Activated naive CD4-positive, alpha-beta T cell treated with anti-CD3 and anti-CD28 coated beads, Interleukin-2, amount 10 ng/mL, durations not matched to agents 7 days and 5 days (primary cell): ENCODE data around the gene CIROP.
A peak's percentile ranks its signal among the peaks of the same experiment; 100 is the strongest.

Source experiments
- CTCF ChIA-PET: fragments of 350-600 bp; sonication (Branson Sonifier 250); formaldehyde crosslinking; loops from one replicate; lab custom pipeline; 2021; ENCODE audit warnings: antibody characterized with exemption; lab: Charles Lee
- DNase-seq: peaks from one replicate; pipeline ENCODE4 v3.0.0-alpha.2; 2020
- H3K27ac Mint-ChIP-seq: one replicate; pipeline ENCODE4 v1.8.0; 2021; ENCODE audit warnings: mild to moderate bottlenecking, moderate library complexity, mixed read lengths
- H3K27me3 Mint-ChIP-seq: one replicate; pipeline ENCODE4 v1.8.0; 2021; ENCODE audit warnings: mild to moderate bottlenecking, mixed read lengths
- H3K36me3 Mint-ChIP-seq: one replicate; pipeline ENCODE4 v1.8.0; 2021; ENCODE audit warnings: mixed read lengths
- H3K4me1 Mint-ChIP-seq: one replicate; pipeline ENCODE4 v1.8.0; 2021; ENCODE audit warnings: mixed read lengths
- H3K4me3 Mint-ChIP-seq: one replicate; pipeline ENCODE4 v1.8.0; 2021; ENCODE audit warnings: mild to moderate bottlenecking, moderate library complexity, mixed read lengths
- H3K9me3 Mint-ChIP-seq: one replicate; pipeline ENCODE4 v1.8.0; 2021; ENCODE audit warnings: mixed read lengths

Gene CIROP

GRCh38 chr14:23086565-23086964, 18.2 kb downstream of the CIROP start:
- CTCF ChIA-PET: interaction anchor here (0.8 to 1.0 kb wide), 2 partner anchors 8 to 34 kb away, joined by 3 read pairs; no protein-coding TSS in a partner anchor
- H3K9me3 Mint-ChIP-seq: no peaks in the 10 kb centered on the region
- H3K4me3 Mint-ChIP-seq: no peak overlapping the region
- DNase-seq: no peak
- peaks cover 48% of the 10 kb centered on the region for H3K36me3 Mint-ChIP-seq
- no peaks in the 10 kb centered on the region for H3K27me3 Mint-ChIP-seq
- H3K27ac Mint-ChIP-seq: no peak overlapping the region
- H3K4me1 Mint-ChIP-seq: peaks cover 4% of the 10 kb centered on the region

- peaks cover 55% of the 10 kb centered on the region for H3K36me3 Mint-ChIP-seq
Observed at GRCh38 chr14:23085458-23085857, 19.3 kb downstream of the CIROP start.

GRCh38 chr14:23080474-23080873, 24.3 kb downstream of the CIROP start:
- no peaks in the 10 kb centered on the region for H3K9me3 Mint-ChIP-seq
- no peak overlapping the region for H3K4me3 Mint-ChIP-seq
- peaks cover 61% of the 10 kb centered on the region for H3K36me3 Mint-ChIP-seq
- CTCF ChIA-PET: interaction anchor here (0.8 to 1.7 kb wide), 3 partner anchors 9 to 15 kb away, joined by 3 to 4 read pairs (median 3); partner anchors contain the start of genes ACIN1 and C14orf119
- no peaks in the 10 kb centered on the region for H3K27me3 Mint-ChIP-seq
- DNase-seq: no peak
- peak overlapping the region; percentile 16 for H3K27ac Mint-ChIP-seq
- H3K4me1 Mint-ChIP-seq: no peaks in the 10 kb centered on the region

More at GRCh38 chr14:23085458-23085857, 19.3 kb downstream of the CIROP start:
- Mint-ChIP-seq H3K27me3 (no peaks in the 10 kb centered on the region), H3K27ac (no peak overlapping the region), H3K4me3 (no peak overlapping the region), H3K9me3 (no peaks in the 10 kb centered on the region), H3K4me1 (peaks cover 4% of the 10 kb centered on the region)
- no peak for DNase-seq
- CTCF ChIA-PET: interaction anchor here (0.8 to 1.4 kb wide), 4 partner anchors 9 to 35 kb away, joined by 3 to 5 read pairs (median 4); no protein-coding TSS in a partner anchor

- CTCF ChIA-PET: interaction anchor here (0.6 to 1.7 kb wide), 2 partner anchors 8 to 111 kb away, joined by 3 to 4 read pairs; no protein-coding TSS in a partner anchor
- no peak overlapping the region for H3K27ac Mint-ChIP-seq
- H3K36me3 Mint-ChIP-seq: peaks cover 62% of the 10 kb centered on the region
- no peaks in the 10 kb centered on the region for H3K4me1 Mint-ChIP-seq
- H3K4me3 Mint-ChIP-seq: no peak overlapping the region
- H3K27me3 Mint-ChIP-seq: no peaks in the 10 kb centered on the region
- H3K9me3 Mint-ChIP-seq: no peaks in the 10 kb centered on the region
- no peak for DNase-seq
Observed at GRCh38 chr14:23079716-23080115, 25.1 kb downstream of the CIROP start.

DNA sequence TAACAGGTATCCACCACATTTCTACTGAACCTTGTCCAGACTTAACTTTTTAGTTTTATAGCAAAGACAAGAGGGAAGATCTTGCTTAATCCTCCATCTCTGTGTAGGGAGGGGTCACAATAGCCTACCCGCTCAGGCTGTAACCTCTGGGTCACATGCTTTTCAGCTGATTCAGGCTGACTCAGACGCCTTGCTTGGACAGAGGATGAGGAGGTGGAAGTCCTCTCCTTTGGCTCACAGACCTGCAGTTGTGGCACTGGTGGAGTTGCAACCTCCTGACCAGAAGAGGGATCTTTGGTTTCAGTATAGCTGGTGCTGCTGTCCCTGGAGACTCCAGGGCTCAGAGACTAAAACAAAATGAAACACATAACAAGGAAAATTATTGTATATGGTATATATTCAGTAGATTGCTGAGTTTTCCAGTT, 26.1 kb downstream of the CIROP start:
- Mint-ChIP-seq H3K4me1 (no peaks in the 10 kb centered on the region), H3K36me3 (peaks cover 67% of the 10 kb centered on the region), H3K4me3 (no peak overlapping the region), H3K27ac (no peak overlapping the region), H3K27me3 (no peaks in the 10 kb centered on the region), H3K9me3 (no peaks in the 10 kb centered on the region)
- DNase-seq: no peak
- CTCF ChIA-PET: interaction anchor here (2.4 to 3.2 kb wide), 6 partner anchors 10 to 108 kb away, joined by 8 to 28 read pairs (median 23); partner anchors contain the start of genes ACIN1 and C14orf119

- Mint-ChIP-seq H3K9me3 (no peaks in the 10 kb centered on the region), H3K27me3 (no peaks in the 10 kb centered on the region), H3K4me3 (no peak overlapping the region), H3K4me1 (no peaks in the 10 kb centered on the region), H3K27ac (no peak overlapping the region), H3K36me3 (peaks cover 67% of the 10 kb centered on the region)
- CTCF ChIA-PET: interaction anchor here (0.8 to 3.2 kb wide), 15 partner anchors 9 to 207 kb away, joined by 3 to 28 read pairs (median 7); partner anchors contain the start of genes ACIN1 and C14orf119
- DNase-seq: no peak
Observed at GRCh38 chr14:23077962-23078361, 26.8 kb downstream of the CIROP start.

DNA sequence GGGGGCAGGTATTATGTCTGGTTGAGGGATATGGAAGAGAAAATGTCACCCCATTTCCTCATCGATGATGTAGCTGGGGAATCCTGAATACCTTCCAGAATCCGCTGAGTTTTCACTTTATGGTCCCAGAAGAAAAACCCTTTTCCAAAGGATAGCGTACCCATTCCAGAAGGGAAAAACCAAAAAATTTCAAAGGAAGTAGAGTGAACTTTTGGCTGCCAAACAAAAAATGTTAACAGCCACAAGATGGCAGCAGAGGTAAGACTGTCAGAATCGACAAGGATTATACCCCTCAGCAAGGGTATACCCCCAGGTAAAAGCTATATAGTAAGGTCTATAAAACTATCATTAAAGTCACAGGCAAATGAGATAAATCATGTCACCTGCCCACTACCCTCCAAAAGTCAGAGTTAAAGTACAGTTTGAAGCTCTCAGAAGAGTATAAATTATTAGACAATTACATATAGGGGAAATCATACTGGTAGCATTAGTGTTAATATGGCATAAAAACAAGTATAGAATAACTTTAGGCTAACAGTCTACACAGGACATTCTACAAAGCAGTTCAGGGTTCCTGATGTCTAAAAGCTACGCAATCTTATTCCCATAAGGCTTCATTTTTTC, 27.9 kb downstream of the CIROP start:
- H3K4me3 Mint-ChIP-seq: no peak overlapping the region
- no peak overlapping the region for H3K27ac Mint-ChIP-seq
- H3K36me3 Mint-ChIP-seq: peaks cover 76% of the 10 kb centered on the region
- H3K9me3 Mint-ChIP-seq: no peaks in the 10 kb centered on the region
- H3K4me1 Mint-ChIP-seq: peaks cover 5% of the 10 kb centered on the region
- CTCF ChIA-PET: interaction anchor here (0.6 to 3.2 kb wide), 23 partner anchors 8 to 169 kb away, joined by 3 to 28 read pairs (median 5); partner anchors contain the start of genes ACIN1 and C14orf119
- peak; percentile 51 for DNase-seq
- no peaks in the 10 kb centered on the region for H3K27me3 Mint-ChIP-seq

DNA sequence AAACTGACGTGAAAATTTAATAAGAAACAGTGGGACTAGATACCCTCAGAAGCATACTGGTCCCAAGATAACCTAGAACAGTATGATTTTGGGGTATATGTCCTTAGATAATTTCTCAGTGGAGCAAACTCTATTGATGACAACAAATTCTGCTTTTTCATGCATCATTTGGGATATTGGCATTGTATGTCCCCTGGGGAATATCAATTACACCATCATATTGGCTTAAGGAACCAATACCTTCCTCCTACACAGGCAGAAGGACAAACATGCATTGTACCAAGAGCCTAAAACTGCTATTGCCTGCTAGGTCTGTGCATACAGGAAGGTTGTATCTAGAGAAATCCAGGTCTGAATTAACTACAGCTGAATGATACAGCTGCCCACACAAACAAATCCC, 29.9 kb downstream of the CIROP start:
- Mint-ChIP-seq H3K4me1 (peaks cover 22% of the 10 kb centered on the region), H3K36me3 (peaks cover 66% of the 10 kb centered on the region), H3K27ac (no peak overlapping the region), H3K9me3 (no peaks in the 10 kb centered on the region), H3K4me3 (no peak overlapping the region), H3K27me3 (no peaks in the 10 kb centered on the region)
- CTCF ChIA-PET: interaction anchor here (1.2 to 1.6 kb wide), 4 partner anchors 9 to 112 kb away, joined by 3 to 6 read pairs (median 3); no protein-coding TSS in a partner anchor
- DNase-seq: no peak

DNA sequence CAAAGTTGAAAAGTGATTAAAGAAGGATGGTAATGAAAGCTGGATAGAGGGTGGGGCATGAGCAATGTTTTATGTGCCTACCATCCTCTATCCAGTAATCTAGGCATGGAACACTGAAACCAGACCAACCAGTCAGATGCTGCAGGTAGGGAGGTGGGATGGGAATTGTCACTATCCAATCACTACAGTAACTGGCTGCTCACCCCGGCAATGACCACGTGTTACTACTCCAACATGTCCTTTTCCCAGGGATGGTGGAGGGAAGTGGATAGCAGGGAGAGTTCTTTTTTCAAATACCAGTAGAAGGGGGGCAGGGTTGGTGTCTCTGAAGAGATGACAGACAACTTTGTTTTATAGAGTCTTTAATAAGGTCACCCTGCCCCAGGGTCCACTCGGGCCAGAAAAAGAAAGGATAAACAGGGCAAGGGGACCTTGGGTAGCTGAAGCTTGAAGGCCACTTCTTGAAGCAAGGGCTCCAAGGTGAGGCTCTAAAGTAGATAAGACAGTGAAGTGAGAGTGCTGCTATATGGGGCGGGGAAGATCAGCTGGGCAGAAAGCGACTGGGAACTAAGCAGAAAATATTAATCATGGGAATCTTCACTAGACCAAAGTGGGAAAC, 32.8 kb downstream of the CIROP start:
- CTCF ChIA-PET: interaction anchor here (0.8 to 3.3 kb wide), 8 partner anchors 9 to 115 kb away, joined by 4 to 14 read pairs (median 7); partner anchors contain the start of genes ACIN1, C14orf119 and CDH24
- peak overlapping the region; percentile 92 for H3K4me3 Mint-ChIP-seq
- peaks cover 50% of the 10 kb centered on the region for H3K36me3 Mint-ChIP-seq

GRCh38 chr14:23071244-23071920, 33.4 kb downstream of the CIROP start:
- DNase-seq: peak; percentile 89
- Mint-ChIP-seq H3K27ac (peak overlapping the region; percentile 88), H3K4me1 (peaks cover 36% of the 10 kb centered on the region), H3K4me3 (peak overlapping the region; percentile 92), H3K27me3 (no peaks in the 10 kb centered on the region), H3K36me3 (peaks cover 48% of the 10 kb centered on the region), H3K9me3 (no peaks in the 10 kb centered on the region)
- CTCF ChIA-PET: interaction anchor here (0.7 to 3.3 kb wide), 11 partner anchors 9 to 926 kb away, joined by 3 to 14 read pairs (median 6); partner anchors contain the start of genes ACIN1, C14orf119 and CDH24

More for the DNA sequence above, 32.8 kb downstream of the CIROP start:
- Mint-ChIP-seq H3K9me3 (no peaks in the 10 kb centered on the region), H3K27me3 (no peaks in the 10 kb centered on the region), H3K4me1 (peaks cover 36% of the 10 kb centered on the region), H3K27ac (peak overlapping the region; percentile 88)
- no peak for DNase-seq

- peak overlapping the region; percentile 53 for H3K27ac Mint-ChIP-seq
- no peaks in the 10 kb centered on the region for H3K27me3 Mint-ChIP-seq
- DNase-seq: no peak
- peaks cover 39% of the 10 kb centered on the region for H3K4me1 Mint-ChIP-seq
- H3K9me3 Mint-ChIP-seq: no peaks in the 10 kb centered on the region
- CTCF ChIA-PET: interaction anchor here (0.7 to 3.3 kb wide), 9 partner anchors 10 to 925 kb away, joined by 3 to 14 read pairs (median 9); partner anchors contain the start of genes ACIN1, C14orf119 and CDH24
- H3K4me3 Mint-ChIP-seq: peak overlapping the region; percentile 92
- H3K36me3 Mint-ChIP-seq: peaks cover 48% of the 10 kb centered on the region
Observed at GRCh38 chr14:23070262-23071129, 34.3 kb downstream of the CIROP start.

DNA sequence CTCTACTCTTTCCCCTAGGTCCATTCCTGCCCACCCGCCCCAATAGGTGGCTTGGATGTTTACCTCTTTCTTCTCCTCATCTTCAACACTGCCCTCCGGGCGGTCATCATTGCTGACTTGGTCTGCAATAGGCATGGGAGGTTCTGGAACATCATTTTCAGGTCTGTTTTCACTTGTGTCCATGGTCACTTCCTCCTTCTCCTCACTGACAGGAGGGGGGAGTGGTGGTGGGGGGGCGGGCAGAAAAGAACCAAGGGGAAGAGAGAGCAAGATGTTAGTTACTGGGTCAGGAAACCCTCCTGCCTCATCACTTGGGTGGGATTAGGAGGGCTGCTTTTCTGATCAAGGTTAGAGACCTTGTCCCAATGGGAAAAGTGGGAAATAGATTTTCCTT, 35.4 kb downstream of the CIROP start:
- CTCF ChIA-PET: interaction anchor here (0.9 to 4.0 kb wide), 41 partner anchors 8 to 498 kb away, joined by 3 to 37 read pairs (median 6); partner anchors contain the start of genes ACIN1, C14orf119, CEBPE and RBM23
- H3K27ac Mint-ChIP-seq: peak overlapping the region; percentile 75
- H3K9me3 Mint-ChIP-seq: no peaks in the 10 kb centered on the region
- no peak for DNase-seq
- no peak overlapping the region for H3K4me3 Mint-ChIP-seq
- peaks cover 43% of the 10 kb centered on the region for H3K36me3 Mint-ChIP-seq
- H3K27me3 Mint-ChIP-seq: no peaks in the 10 kb centered on the region
- peaks cover 39% of the 10 kb centered on the region for H3K4me1 Mint-ChIP-seq
